NCI-H1436 (cell line): Measurements from ENCODE around the gene SLC9A9.
A peak's percentile ranks its signal among the peaks of the same experiment; 100 is the strongest.

ENCODE experiments used
- DNase-seq: peaks from one replicate; lab custom pipeline; 2025; lab: John Stamatoyannopoulos, UW

Gene SLC9A9

GRCh38 chr3:143506190-143506589 is 342.1 kb downstream of the SLC9A9 start:
- no peak for DNase-seq

GRCh38 chr3:143503325-143503885 is 344.9 kb downstream of the SLC9A9 start:
- no peak for DNase-seq

- no peak for DNase-seq
Measured at GRCh38 chr3:143502081-143502480, 346.2 kb downstream of the SLC9A9 start.

GRCh38 chr3:143497382-143497781 is 350.9 kb downstream of the SLC9A9 start:
- DNase-seq = no peak

- DNase-seq = no peak
Measured at GRCh38 chr3:143496191-143496590, 352.1 kb downstream of the SLC9A9 start.

GRCh38 chr3:143495527-143495926 is 352.7 kb downstream of the SLC9A9 start:
- DNase-seq = no peak

GRCh38 chr3:143486611-143487010 is 361.7 kb downstream of the SLC9A9 start:
- DNase-seq = no peak

GRCh38 chr3:143484846-143485512 is 363.3 kb downstream of the SLC9A9 start:
- DNase-seq = no peak

GRCh38 chr3:143483214-143483613 is 365.1 kb downstream of the SLC9A9 start:
- no peak for DNase-seq

GRCh38 chr3:143482106-143483088 is 365.9 kb downstream of the SLC9A9 start:
- DNase-seq = no peak

GRCh38 chr3:143480344-143480743 is 367.9 kb downstream of the SLC9A9 start:
- DNase-seq = no peak

GRCh38 chr3:143479727-143480126 is 368.5 kb downstream of the SLC9A9 start:
- no peak for DNase-seq

- DNase-seq = no peak
Measured at GRCh38 chr3:143478115-143478693, 370.1 kb downstream of the SLC9A9 start.

GRCh38 chr3:143476965-143477640 is 371.2 kb downstream of the SLC9A9 start:
- DNase-seq = no peak

GRCh38 chr3:143475981-143476380 is 372.3 kb downstream of the SLC9A9 start:
- DNase-seq = no peak

GRCh38 chr3:143472731-143473523 is 375.3 kb downstream of the SLC9A9 start:
- DNase-seq = no peak

- peak; percentile 53 for DNase-seq
Measured at GRCh38 chr3:143471705-143472104, 376.6 kb downstream of the SLC9A9 start.

- DNase-seq = no peak
Measured at GRCh38 chr3:143469159-143469558, 379.1 kb downstream of the SLC9A9 start.

- DNase-seq = no peak
Measured at GRCh38 chr3:143465666-143466065, 382.6 kb downstream of the SLC9A9 start.

GRCh38 chr3:143464850-143465249 is 383.4 kb downstream of the SLC9A9 start:
- DNase-seq = no peak

GRCh38 chr3:143455480-143455879 is 392.8 kb downstream of the SLC9A9 start:
- no peak for DNase-seq
